HCT116 (cell line): Measurements from ENCODE around the gene MAGIX. TPM values are rescaled to one million over a fixed set of nuclear protein-coding genes. Genes with fewer than 3 reads are reported as not detected.

ENCODE experiments used
- ATAC-seq: fragments of 200-7000 bp; cut with Tn5 transposase; 2 replicates; pipeline ENCODE4 v1.9.1; 2020; ENCODE audit warnings: mild to moderate bottlenecking, moderate library complexity
- BruUV-seq: library from RNA; stranded (reverse); fragments of 400-500 nt; replicated peaks from 2 replicates; lab custom pipeline; 2021; lab: Mats Ljungman, UMichigan
- CTCF ChIA-PET: fragments of 300-600 bp; sonication (Branson Sonifier 250); formaldehyde crosslinking; loops from one replicate; lab custom pipeline; 2021; ENCODE audit warnings: antibody characterized with exemption; lab: Charles Lee
- POLR2A ChIA-PET: fragments of 300-600, 350-600 bp; sonication (Branson Sonifier 250); formaldehyde crosslinking; loops from one replicate; lab custom pipeline; 2021; ENCODE audit warnings: antibody characterized with exemption; lab: Charles Lee
- RAD21 ChIA-PET, 2 experiments: fragments of 300-600 bp; sonication (Branson Sonifier 250); formaldehyde crosslinking; loops; one replicate each; lab custom pipeline; 2023; ENCODE audit warnings: low total read pairs in 2 of 2; ENCODE audit not compliant: uncharacterized antibody in 2 of 2, unreplicated experiment in 2 of 2, low non-redundant PET in 1 of 2; lab: Charles Lee
- DNase-seq: peaks from one replicate; pipeline ENCODE4 v3.0.0-alpha.2; 2010; ENCODE audit warnings: low read depth, low spot score
- H2AFZ ChIP-seq: fragments of 200-600 bp; shearing (Covaris generic), sonication (generic); 2 replicates; pipeline ENCODE4 v1.6.1; 2017; ENCODE audit warnings: low read depth, mixed run types, mixed read lengths, antibody characterized with exemption, low read length; ENCODE audit not compliant: poor library complexity, severe bottlenecking
- H3K27ac ChIP-seq: 2 replicates; pipeline ENCODE4 v1.5.1; 2012; ENCODE audit warnings: low read depth, low read length
- H3K27me3 ChIP-seq: fragments of 200-600 bp; sonication (generic); 2 replicates; pipeline ENCODE4 v1.6.1; 2016; ENCODE audit warnings: mixed run types, low read length, mixed read lengths; ENCODE audit not compliant: insufficient read depth
- H3K36me3 ChIP-seq, 2 experiments: fragments of 200-500 bp in 1 of 2; fragments of 200-600 bp in 1 of 2; sonication (Bioruptor generic) in 1 of 2; sonication (generic) in 1 of 2; 2 replicates each; pipeline versions ENCODE4 v1.5.1 to v1.6.1; 2014 to 2016; ENCODE audit warnings: low read length in 2 of 2, inconsistent platforms in 1 of 2, mixed read lengths in 1 of 2, mixed run types in 1 of 2; ENCODE audit not compliant: insufficient read depth in 2 of 2, control insufficient read depth in 1 of 2
- H3K4me1 ChIP-seq, 2 experiments: fragments of 200-600 bp in 1 of 2; sonication (generic) in 1 of 2; 2 replicates each; pipeline versions ENCODE4 v1.5.1 to v1.6.1; 2012 to 2017; ENCODE audit warnings: low read length in 2 of 2, inconsistent platforms in 1 of 2, mild to moderate bottlenecking in 1 of 2, mixed read lengths in 1 of 2, mixed run types in 1 of 2, moderate library complexity in 1 of 2; ENCODE audit not compliant: insufficient read depth in 2 of 2, control insufficient read depth in 1 of 2
- H3K4me2 ChIP-seq: fragments of 200-600 bp; sonication (generic); 2 replicates; pipeline ENCODE4 v1.6.1; 2017; ENCODE audit warnings: mixed run types, low read length, mixed read lengths
- H3K4me3 ChIP-seq, 2 experiments: fragments of 200-600 bp in 1 of 2; sonication (generic) in 1 of 2; replicated peaks in 1 of 2; 2 replicates each; pipeline ENCODE4 v1.5.1; 2011 to 2016; ENCODE audit warnings: low read length in 2 of 2, control low read depth in 1 of 2, low read depth in 1 of 2, mild to moderate bottlenecking in 1 of 2, mixed read lengths in 1 of 2, mixed run types in 1 of 2
- H3K79me2 ChIP-seq: fragments of 200-600 bp; sonication (generic); 2 replicates; pipeline ENCODE4 v1.6.1; 2017; ENCODE audit warnings: mild to moderate bottlenecking, mixed run types, low read length, moderate library complexity, mixed read lengths; ENCODE audit not compliant: insufficient read depth
- H3K9ac ChIP-seq: fragments of 200-600 bp; sonication (generic); 2 replicates; pipeline ENCODE4 v1.6.1; 2016; ENCODE audit warnings: low read length, mixed read lengths
- H3K9me2 ChIP-seq: fragments of 200-600 bp; sonication (generic), shearing (Covaris generic); 2 replicates; pipeline ENCODE4 v1.6.1; 2017; ENCODE audit warnings: mixed run types, mild to moderate bottlenecking, moderate library complexity; ENCODE audit not compliant: insufficient read depth
- H3K9me3 ChIP-seq, 2 experiments: fragments of 200-500 bp in 1 of 2; fragments of 200-600 bp in 1 of 2; sonication (Bioruptor generic) in 1 of 2; sonication (generic) in 1 of 2; 2 replicates each; pipeline ENCODE4 v1.6.1; 2014 to 2017; ENCODE audit warnings: low read length in 2 of 2, mixed read lengths in 2 of 2, inconsistent platforms in 1 of 2, low read depth in 1 of 2, mild to moderate bottlenecking in 1 of 2, mixed run types in 1 of 2, moderate library complexity in 1 of 2; ENCODE audit not compliant: control insufficient read depth in 1 of 2, insufficient read depth in 1 of 2
- H4K20me1 ChIP-seq: fragments of 200-600 bp; sonication (generic), shearing (Covaris generic); 2 replicates; pipeline ENCODE4 v1.6.1; 2017; ENCODE audit warnings: mixed run types, mild to moderate bottlenecking, moderate library complexity; ENCODE audit not compliant: insufficient read depth
- CEBPB ChIP-seq: IDR thresholded peaks from 2 replicates; pipeline ENCODE4 v1.6.1; 2012; ENCODE audit warnings: low read depth
- EGR1 ChIP-seq: IDR thresholded peaks from 2 replicates; pipeline ENCODE4 v1.6.1; 2012; ENCODE audit warnings: low read depth
- EZH2 ChIP-seq: fragments of 200-600 bp; sonication (generic); IDR thresholded peaks from 2 replicates; pipeline ENCODE4 v1.6.1; 2017; ENCODE audit warnings: antibody characterized with exemption, mixed run types
- POLR2A ChIP-seq: IDR thresholded peaks from 2 replicates; pipeline ENCODE4 v1.7.0; 2011; ENCODE audit warnings: borderline replicate concordance; ENCODE audit not compliant: insufficient read depth, insufficient read length; ENCODE audit errors: extremely low read depth
- POLR2AphosphoS5 ChIP-seq: IDR thresholded peaks from 2 replicates; pipeline ENCODE4 v1.6.1; 2011; ENCODE audit warnings: mild to moderate bottlenecking, low read depth, low read length, moderate library complexity
- SP1 ChIP-seq: IDR thresholded peaks from 2 replicates; pipeline ENCODE4 v1.6.1; 2012; ENCODE audit warnings: low read depth
- SRF ChIP-seq: IDR thresholded peaks from 2 replicates; pipeline ENCODE4 v1.6.1; 2012; ENCODE audit warnings: low read depth
- TCF7L2 ChIP-seq: IDR thresholded peaks from 2 replicates; pipeline ENCODE4 v1.7.0; 2011; ENCODE audit warnings: borderline replicate concordance, inconsistent platforms; ENCODE audit not compliant: insufficient read depth, insufficient read length; ENCODE audit errors: extremely low read depth
- ZFX ChIP-seq: fragments of 450-650 bp; IDR thresholded peaks from 2 replicates; pipeline ENCODE4 v1.6.1; 2017
- intact Hi-C: fragments of 100-400 bp; cut with micrococcal nuclease; formaldehyde crosslinking; loops from 2 replicates; pipeline ENCODE4 v1.10.0; 2022
- total RNA-seq: library from RNA; stranded (reverse); gene quantifications from one replicate; pipeline ENCODE4 v1.2.1, GENCODE V29; 2021; ENCODE audit not compliant: unreplicated experiment
- TF ChIP-seq, protein P1 (sequence below): IDR thresholded peaks from 2 replicates; pipeline ENCODE4 v1.6.1; 2011; ENCODE audit warnings: mild to moderate bottlenecking, low read length, moderate library complexity; ENCODE audit not compliant: insufficient replicate concordance; ENCODE audit errors: extremely low read depth
- TF ChIP-seq, protein P2 (sequence below), 3 experiments: fragments of 200-600 bp in 1 of 3; sonication (generic) in 1 of 3; IDR thresholded peaks in 2 of 3; conservative IDR thresholded peaks in 1 of 3; 2 replicates each; pipeline ENCODE4 v1.5.1; 2012 to 2017; ENCODE audit warnings: low read depth in 2 of 3, low read length in 2 of 3, antibody characterized with exemption in 1 of 3, borderline replicate concordance in 1 of 3, control low read depth in 1 of 3, mild to moderate bottlenecking in 1 of 3, mixed read lengths in 1 of 3, mixed run types in 1 of 3, moderate library complexity in 1 of 3; ENCODE audit not compliant: insufficient read depth in 1 of 3
- TF ChIP-seq, protein P3 (sequence below): IDR thresholded peaks from 2 replicates; pipeline ENCODE4 v1.6.1; 2012

The MAGIX gene
- total RNA-seq, 1 experiment from 2014 or later = 2.6 TPM

DNA sequence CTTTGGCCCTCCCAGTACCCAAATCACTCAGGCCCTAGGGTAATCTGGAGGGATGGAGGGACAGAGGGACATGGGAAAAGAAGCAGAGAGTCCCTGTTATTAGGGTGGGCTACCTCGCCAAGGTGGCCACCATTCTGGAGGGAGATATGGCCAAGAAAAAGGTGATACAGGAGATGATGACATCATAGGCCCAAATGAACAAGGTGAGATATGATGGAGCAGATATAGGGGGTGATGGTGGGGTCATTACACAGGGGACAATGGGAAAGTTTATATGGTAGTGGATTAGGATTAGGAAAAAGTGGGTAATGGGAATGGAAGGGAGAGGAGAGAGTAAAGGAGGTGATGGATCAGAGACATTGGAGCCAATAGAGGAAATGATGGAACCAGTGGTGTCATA lies 50.3 kb downstream of the MAGIX start:
- Histone ChIP-seq H3K4me2 (no peak overlapping the region), H3K27ac (no peak overlapping the region), H3K4me3 (no peak overlapping the region), H2AFZ (no peak overlapping the region), H3K9me2 (no peaks in the 10 kb centered on the region), H3K9me3 (no peaks in the 10 kb centered on the region), H3K27me3 (no peaks in the 10 kb centered on the region), H3K36me3 (no peaks in the 10 kb centered on the region), H3K4me1 (no peaks in the 10 kb centered on the region), H3K79me2 (no peaks in the 10 kb centered on the region), H3K9ac (no peak overlapping the region), H4K20me1 (no peaks in the 10 kb centered on the region)
- intact Hi-C loops = no loop called here
- ChIA-PET POLR2A (no interaction called here), CTCF (no interaction called here), RAD21 (no interaction called here)
- BruUV-seq = no TSS peak
- ATAC-seq = no peak
- no peak for TF ChIP-seq CEBPB
- TF ChIP-seq EZH2 = no peak
- no peak for TF ChIP-seq SP1
- TF ChIP-seq SRF = no peak
- TF ChIP-seq ZFX = no peak
- no peak for TF ChIP-seq TCF7L2
- no peak for TF ChIP-seq EGR1
- TF ChIP-seq POLR2AphosphoS5 = no peak
- TF ChIP-seq, protein P1, sequence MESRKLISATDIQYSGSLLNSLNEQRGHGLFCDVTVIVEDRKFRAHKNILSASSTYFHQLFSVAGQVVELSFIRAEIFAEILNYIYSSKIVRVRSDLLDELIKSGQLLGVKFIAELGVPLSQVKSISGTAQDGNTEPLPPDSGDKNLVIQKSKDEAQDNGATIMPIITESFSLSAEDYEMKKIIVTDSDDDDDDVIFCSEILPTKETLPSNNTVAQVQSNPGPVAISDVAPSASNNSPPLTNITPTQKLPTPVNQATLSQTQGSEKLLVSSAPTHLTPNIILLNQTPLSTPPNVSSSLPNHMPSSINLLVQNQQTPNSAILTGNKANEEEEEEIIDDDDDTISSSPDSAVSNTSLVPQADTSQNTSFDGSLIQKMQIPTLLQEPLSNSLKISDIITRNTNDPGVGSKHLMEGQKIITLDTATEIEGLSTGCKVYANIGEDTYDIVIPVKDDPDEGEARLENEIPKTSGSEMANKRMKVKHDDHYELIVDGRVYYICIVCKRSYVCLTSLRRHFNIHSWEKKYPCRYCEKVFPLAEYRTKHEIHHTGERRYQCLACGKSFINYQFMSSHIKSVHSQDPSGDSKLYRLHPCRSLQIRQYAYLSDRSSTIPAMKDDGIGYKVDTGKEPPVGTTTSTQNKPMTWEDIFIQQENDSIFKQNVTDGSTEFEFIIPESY = no peak
- TF ChIP-seq, protein P2, sequence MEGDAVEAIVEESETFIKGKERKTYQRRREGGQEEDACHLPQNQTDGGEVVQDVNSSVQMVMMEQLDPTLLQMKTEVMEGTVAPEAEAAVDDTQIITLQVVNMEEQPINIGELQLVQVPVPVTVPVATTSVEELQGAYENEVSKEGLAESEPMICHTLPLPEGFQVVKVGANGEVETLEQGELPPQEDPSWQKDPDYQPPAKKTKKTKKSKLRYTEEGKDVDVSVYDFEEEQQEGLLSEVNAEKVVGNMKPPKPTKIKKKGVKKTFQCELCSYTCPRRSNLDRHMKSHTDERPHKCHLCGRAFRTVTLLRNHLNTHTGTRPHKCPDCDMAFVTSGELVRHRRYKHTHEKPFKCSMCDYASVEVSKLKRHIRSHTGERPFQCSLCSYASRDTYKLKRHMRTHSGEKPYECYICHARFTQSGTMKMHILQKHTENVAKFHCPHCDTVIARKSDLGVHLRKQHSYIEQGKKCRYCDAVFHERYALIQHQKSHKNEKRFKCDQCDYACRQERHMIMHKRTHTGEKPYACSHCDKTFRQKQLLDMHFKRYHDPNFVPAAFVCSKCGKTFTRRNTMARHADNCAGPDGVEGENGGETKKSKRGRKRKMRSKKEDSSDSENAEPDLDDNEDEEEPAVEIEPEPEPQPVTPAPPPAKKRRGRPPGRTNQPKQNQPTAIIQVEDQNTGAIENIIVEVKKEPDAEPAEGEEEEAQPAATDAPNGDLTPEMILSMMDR (IDR thresholded peaks at IDR 0.05 in 2 of 3, conservative IDR thresholded peaks at IDR 0.05 in 1 of 3; ENCODE audit: borderline replicate concordance in 1 of 3, insufficient read depth in 1 of 3, low read depth in 2 of 3, low read length in 2 of 3) = no peak
- no peak for TF ChIP-seq POLR2A
- TF ChIP-seq, protein P3, sequence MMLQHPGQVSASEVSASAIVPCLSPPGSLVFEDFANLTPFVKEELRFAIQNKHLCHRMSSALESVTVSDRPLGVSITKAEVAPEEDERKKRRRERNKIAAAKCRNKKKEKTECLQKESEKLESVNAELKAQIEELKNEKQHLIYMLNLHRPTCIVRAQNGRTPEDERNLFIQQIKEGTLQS = no peak
- DNase-seq = no peak
